GM19468 (cell line): Measurements from ENCODE around the gene PIEZO1.
A peak's percentile ranks its signal among the peaks of the same experiment; 100 is the strongest.

Experiments used
- ATAC-seq: cut with Tn5 transposase; IDR thresholded peaks from one replicate; pipeline ENCODE4 v1.9.1; 2021; ENCODE audit warnings: mild to moderate bottlenecking, moderate library complexity, moderate number of reproducible peaks; ENCODE audit not compliant: unreplicated experiment; ENCODE audit errors: extremely low read depth

Gene PIEZO1

GRCh38 chr16:88695753-88696152 is 89.3 kb downstream of the PIEZO1 start:
- ATAC-seq, result no peak

GRCh38 chr16:88695218-88695617 is 89.8 kb downstream of the PIEZO1 start:
- no peak for ATAC-seq

- no peak for ATAC-seq
Observed at GRCh38 chr16:88694221-88695087, 90.6 kb downstream of the PIEZO1 start.

- no peak for ATAC-seq
Observed at GRCh38 chr16:88693420-88694177, 91.4 kb downstream of the PIEZO1 start.

DNA sequence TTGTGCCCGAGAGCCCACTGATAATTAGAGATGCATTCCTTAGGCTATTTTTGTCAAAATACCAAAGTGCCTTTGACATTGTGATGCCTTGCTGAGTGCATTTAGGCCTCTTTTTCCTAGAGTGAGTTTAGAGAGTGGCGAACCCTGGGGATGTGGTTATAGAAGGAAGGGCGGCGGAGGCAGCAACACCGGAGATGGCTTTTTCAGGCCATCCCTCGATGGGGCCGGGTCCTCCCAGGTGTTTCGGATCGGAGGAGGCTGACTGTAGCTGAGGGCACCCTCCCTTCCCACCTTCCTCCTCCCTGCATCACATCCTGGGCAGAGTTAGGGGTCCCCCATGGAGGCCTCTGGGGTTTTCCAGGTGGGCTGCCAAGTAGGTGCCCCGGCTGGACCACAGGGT is 92.2 kb downstream of the PIEZO1 start:
- no peak for ATAC-seq

GRCh38 chr16:88691924-88692560 is 93.0 kb downstream of the PIEZO1 start:
- no peak for ATAC-seq

- ATAC-seq, result no peak
Observed at GRCh38 chr16:88691129-88691813, 93.7 kb downstream of the PIEZO1 start.

- ATAC-seq, result no peak
Observed at GRCh38 chr16:88690341-88691128, 94.5 kb downstream of the PIEZO1 start.

GRCh38 chr16:88688013-88688778 is 96.8 kb downstream of the PIEZO1 start:
- ATAC-seq, result no peak

- ATAC-seq, result no peak
Observed at GRCh38 chr16:88687676-88688012, 97.4 kb downstream of the PIEZO1 start.

- ATAC-seq, result no peak
Observed at GRCh38 chr16:88687254-88687576, 97.8 kb downstream of the PIEZO1 start.

GRCh38 chr16:88686439-88687253 is 98.4 kb downstream of the PIEZO1 start, which contains the start of gene SNAI3:
TSS of gene SNAI3 (minus strand) at chr16:88686507. CDS start at chr16:88686406, 101 bp downstream.
- ATAC-seq, result peak; percentile 65

- ATAC-seq, result no peak
Observed at GRCh38 chr16:88686062-88686438, 99.0 kb downstream of the PIEZO1 start.

DNA sequence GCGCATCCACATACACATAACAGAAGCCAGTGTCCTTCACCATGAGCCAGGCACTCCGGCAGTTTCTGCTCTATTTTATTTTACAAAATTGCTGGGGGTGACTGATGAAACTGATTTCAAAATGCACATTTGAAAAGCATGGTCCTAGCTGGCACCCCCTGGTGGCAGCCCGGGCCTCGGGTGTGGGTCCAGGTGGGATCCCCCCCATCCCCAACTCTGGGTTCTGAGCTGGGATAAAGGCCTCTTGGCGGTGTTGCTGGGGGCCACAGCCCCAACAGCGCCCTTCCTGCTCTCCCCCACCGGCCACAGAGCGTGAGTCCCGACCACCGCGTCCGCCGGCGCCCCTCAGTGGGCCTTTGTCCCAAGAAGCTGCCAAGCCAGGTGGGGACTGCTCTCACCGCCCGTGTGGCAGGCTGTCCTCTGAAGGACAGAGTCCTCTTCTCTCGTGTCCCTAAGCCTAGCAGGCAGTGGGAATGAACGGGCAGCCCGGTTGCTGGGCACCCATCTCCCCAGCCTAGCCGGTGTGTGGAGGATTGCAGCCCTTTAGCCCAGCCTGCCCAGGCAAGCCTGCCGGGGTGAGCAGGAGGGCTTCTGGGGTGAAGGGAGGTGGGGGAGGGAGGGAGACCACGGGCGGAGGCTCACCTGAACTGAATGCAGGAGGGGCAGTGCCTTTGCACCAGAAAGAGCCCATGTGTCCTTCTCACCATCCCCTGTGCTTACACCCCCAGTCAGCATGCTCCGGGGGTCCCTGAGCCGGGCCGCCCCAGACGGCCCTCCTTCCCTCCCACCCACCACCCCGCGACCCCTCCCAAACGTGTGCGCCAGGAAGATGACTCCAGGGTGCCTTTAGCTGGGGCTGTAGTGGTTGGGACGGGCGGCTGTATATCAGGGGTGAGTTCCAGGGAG is 99.6 kb downstream of the PIEZO1 start:
- no peak for ATAC-seq

DNA sequence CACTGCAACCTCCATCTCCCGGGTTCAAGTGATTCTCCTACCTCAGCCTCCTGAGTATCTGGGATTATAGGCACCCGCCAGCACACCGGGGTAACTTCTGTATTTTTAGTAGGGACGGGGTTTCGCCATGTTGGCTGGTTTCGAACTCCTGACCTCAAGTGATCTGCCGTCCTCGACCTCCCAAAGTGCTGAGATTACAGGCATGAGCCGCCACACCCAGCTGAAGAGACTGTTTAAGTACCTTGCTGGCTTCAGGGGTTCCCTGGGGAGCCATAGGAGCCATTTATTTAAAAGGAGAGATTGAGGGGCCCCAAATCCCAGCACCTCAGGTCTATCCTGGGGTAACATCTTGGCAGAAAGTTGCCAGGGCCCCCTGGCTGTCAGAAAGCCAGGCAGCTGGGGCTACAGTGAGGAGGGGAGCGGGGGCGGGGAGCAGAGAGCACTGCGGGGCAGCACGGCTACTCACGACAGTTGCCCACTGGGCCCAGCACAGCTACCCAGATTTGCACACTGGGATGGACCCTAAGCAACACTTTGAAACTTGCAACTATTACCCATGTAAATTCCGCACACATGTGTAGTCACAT is 100.4 kb downstream of the PIEZO1 start:
- no peak for ATAC-seq

DNA sequence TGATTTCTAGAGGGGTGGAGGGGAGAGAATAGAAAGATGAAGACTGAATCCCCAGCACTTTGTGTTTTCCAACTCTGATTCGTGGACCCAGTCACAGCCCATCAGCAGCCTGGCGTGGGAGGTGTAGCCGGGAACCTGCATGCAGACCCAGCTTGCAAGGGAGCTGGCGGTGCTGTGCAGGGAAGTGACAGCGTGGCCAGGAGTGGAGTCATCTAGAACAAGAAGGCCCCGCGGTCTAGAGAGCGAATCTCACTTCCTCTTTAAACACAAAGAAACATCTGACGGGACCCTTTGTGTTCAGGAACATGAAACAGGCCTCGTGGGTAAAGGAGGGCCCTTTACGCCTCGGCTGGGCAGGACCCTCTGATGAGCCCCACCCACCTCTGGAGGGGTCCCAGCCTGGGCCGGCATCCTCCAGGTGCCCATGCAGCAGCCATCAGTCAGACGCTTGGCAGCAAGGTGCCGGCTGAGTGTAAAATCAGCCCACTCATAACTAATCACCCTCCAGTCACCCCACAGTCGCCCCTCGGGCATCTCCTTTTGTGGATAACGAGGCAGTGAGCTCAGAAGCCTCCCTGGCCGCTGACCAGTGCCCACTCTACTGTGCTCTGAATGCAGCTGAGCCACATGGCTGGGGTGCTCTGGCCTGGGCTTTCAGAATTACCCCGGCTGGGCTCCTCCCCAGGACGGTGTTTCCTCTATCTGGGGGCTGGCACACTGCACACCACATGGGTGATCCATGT is 103.1 kb downstream of the PIEZO1 start:
- peak; percentile 44 for ATAC-seq
